Esophagus muscularis mucosa (tissue), 4 donors: ENCODE results near the gene TUBB4A.

ENCODE experiments used
- EP300 ChIP-seq: sonication (generic); formaldehyde crosslinking; IDR thresholded peaks from one replicate; pipeline ENCODE4 v1.6.1; 2017; ENCODE audit warnings: antibody characterized with exemption
- POLR2A ChIP-seq: fragments of 450-650 bp; IDR thresholded peaks from one replicate; pipeline ENCODE4 v1.6.1; 2017; ENCODE audit warnings: antibody characterized with exemption, moderate library complexity, mild to moderate bottlenecking, low read depth
- POLR2AphosphoS5 ChIP-seq, 2 donors: sonication (generic); formaldehyde crosslinking; IDR thresholded peaks; one replicate each; pipeline ENCODE4 v1.6.1; 2017; ENCODE audit warnings: antibody characterized with exemption in 2 of 2
- TF ChIP-seq, protein P1 (sequence below), 3 experiments: fragments of 200-600 bp in 2 of 3; fragments of 450-650 bp in 1 of 3; sonication (generic) in 2 of 3; IDR thresholded peaks; one replicate each; pipeline ENCODE4 v1.5.1; 2017 to 2019; ENCODE audit warnings: antibody characterized with exemption in 3 of 3, mild to moderate bottlenecking in 2 of 3, moderate library complexity in 1 of 3

DNA sequence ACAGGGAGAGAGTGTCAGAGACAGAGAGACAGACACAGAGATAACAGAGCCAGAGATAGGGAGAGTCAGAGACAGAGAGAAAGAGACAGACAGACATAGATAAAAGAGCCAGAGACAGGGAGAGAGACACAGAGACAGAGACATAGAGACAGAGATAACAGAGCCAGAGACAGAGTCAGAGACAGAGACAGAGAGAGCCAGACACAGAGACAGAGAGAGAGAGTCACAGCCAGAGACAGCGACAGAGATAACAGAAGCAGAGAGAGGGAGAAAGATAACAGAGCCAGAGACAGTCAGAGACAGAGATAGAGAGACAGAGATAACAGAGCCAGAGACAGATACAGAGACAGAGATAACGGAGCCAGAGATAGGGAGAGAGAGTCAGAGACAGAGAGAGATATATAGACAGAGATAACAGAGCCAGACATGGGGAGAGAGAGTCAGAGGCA lies 27.9 kb upstream of the TUBB4A start:
- TF ChIP-seq, protein P1, sequence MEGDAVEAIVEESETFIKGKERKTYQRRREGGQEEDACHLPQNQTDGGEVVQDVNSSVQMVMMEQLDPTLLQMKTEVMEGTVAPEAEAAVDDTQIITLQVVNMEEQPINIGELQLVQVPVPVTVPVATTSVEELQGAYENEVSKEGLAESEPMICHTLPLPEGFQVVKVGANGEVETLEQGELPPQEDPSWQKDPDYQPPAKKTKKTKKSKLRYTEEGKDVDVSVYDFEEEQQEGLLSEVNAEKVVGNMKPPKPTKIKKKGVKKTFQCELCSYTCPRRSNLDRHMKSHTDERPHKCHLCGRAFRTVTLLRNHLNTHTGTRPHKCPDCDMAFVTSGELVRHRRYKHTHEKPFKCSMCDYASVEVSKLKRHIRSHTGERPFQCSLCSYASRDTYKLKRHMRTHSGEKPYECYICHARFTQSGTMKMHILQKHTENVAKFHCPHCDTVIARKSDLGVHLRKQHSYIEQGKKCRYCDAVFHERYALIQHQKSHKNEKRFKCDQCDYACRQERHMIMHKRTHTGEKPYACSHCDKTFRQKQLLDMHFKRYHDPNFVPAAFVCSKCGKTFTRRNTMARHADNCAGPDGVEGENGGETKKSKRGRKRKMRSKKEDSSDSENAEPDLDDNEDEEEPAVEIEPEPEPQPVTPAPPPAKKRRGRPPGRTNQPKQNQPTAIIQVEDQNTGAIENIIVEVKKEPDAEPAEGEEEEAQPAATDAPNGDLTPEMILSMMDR (IDR thresholded peaks at IDR 0.05): no peak
- TF ChIP-seq POLR2AphosphoS5 (IDR thresholded peaks at IDR 0.05) (no peak), EP300 (no peak), POLR2A (no peak)
